Measurements from ENCODE around the gene BNIP2.

DNA sequence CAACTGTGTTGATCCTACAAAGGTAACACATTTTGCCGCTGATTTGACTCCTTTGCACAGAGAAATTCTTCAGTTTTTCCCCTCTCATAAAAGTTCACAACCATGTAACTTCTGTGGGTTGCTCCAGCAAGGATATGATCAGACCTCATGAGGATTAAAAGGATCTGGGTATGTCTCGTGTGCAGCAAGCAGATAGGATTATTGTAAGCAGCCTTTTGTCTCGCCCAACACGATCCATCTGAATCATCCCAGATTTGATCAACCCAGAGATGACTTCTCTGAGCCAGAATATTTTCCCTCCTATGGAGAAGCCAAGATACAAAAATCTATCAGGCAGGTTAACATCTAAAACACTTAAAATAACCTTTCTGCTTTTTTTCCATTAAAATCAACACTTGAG, 12.8 kb upstream of the BNIP2 start:
- TF ChIP-seq, protein P1, sequence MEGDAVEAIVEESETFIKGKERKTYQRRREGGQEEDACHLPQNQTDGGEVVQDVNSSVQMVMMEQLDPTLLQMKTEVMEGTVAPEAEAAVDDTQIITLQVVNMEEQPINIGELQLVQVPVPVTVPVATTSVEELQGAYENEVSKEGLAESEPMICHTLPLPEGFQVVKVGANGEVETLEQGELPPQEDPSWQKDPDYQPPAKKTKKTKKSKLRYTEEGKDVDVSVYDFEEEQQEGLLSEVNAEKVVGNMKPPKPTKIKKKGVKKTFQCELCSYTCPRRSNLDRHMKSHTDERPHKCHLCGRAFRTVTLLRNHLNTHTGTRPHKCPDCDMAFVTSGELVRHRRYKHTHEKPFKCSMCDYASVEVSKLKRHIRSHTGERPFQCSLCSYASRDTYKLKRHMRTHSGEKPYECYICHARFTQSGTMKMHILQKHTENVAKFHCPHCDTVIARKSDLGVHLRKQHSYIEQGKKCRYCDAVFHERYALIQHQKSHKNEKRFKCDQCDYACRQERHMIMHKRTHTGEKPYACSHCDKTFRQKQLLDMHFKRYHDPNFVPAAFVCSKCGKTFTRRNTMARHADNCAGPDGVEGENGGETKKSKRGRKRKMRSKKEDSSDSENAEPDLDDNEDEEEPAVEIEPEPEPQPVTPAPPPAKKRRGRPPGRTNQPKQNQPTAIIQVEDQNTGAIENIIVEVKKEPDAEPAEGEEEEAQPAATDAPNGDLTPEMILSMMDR (IDR thresholded peaks at IDR 0.05; ENCODE audit: insufficient read depth, low read length): no peak
- TF ChIP-seq SPI1 (IDR thresholded peaks at IDR 0.05; ENCODE audit: borderline replicate concordance, low read depth) (no peak), POLR2AphosphoS5 (IDR thresholded peaks at IDR 0.05; ENCODE audit: low read depth) (no peak)
- TF ChIP-seq, protein P2, sequence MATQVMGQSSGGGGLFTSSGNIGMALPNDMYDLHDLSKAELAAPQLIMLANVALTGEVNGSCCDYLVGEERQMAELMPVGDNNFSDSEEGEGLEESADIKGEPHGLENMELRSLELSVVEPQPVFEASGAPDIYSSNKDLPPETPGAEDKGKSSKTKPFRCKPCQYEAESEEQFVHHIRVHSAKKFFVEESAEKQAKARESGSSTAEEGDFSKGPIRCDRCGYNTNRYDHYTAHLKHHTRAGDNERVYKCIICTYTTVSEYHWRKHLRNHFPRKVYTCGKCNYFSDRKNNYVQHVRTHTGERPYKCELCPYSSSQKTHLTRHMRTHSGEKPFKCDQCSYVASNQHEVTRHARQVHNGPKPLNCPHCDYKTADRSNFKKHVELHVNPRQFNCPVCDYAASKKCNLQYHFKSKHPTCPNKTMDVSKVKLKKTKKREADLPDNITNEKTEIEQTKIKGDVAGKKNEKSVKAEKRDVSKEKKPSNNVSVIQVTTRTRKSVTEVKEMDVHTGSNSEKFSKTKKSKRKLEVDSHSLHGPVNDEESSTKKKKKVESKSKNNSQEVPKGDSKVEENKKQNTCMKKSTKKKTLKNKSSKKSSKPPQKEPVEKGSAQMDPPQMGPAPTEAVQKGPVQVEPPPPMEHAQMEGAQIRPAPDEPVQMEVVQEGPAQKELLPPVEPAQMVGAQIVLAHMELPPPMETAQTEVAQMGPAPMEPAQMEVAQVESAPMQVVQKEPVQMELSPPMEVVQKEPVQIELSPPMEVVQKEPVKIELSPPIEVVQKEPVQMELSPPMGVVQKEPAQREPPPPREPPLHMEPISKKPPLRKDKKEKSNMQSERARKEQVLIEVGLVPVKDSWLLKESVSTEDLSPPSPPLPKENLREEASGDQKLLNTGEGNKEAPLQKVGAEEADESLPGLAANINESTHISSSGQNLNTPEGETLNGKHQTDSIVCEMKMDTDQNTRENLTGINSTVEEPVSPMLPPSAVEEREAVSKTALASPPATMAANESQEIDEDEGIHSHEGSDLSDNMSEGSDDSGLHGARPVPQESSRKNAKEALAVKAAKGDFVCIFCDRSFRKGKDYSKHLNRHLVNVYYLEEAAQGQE (IDR thresholded peaks at IDR 0.05; ENCODE audit: insufficient replicate concordance, low read depth): no peak
